ENCODE results near the gene WHRN.

DNA sequence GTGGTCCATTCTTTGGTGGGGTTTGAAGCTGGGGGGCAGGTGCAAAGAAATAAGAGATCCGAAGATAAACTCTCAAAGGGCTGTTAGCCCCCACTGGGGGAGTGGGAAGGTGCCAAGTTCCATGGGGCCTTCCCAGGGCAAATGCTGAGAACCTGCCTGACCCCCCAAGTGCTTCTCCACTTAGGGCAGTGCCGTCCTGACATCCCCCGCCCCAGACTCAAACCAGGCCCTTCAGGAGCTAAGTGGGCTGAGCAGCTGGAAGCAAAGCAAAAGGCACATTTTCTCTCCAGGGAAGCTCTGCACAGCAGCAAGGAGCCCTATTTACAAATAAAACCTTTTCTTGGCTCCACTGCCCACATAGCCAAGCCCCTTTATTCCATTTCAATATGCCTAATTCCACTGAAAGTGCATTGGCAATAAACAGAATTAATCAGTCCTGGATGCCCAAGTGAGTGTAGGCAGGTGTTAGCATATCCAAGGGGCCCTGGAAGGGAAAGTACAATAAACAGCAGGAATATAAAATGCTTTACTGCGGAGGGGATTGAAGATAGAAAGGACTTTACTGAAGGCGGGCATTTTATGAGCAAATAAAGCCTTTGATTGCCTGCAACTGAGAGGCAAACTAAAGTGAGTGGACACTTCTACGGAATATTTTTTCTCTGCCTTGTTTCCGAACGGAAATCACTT, 44.6 kb downstream of the WHRN start:
- TF ChIP-seq POLR2AphosphoS5 (IDR thresholded peaks at IDR 0.05; ENCODE audit: low read depth): no peak
- TF ChIP-seq, protein P1, sequence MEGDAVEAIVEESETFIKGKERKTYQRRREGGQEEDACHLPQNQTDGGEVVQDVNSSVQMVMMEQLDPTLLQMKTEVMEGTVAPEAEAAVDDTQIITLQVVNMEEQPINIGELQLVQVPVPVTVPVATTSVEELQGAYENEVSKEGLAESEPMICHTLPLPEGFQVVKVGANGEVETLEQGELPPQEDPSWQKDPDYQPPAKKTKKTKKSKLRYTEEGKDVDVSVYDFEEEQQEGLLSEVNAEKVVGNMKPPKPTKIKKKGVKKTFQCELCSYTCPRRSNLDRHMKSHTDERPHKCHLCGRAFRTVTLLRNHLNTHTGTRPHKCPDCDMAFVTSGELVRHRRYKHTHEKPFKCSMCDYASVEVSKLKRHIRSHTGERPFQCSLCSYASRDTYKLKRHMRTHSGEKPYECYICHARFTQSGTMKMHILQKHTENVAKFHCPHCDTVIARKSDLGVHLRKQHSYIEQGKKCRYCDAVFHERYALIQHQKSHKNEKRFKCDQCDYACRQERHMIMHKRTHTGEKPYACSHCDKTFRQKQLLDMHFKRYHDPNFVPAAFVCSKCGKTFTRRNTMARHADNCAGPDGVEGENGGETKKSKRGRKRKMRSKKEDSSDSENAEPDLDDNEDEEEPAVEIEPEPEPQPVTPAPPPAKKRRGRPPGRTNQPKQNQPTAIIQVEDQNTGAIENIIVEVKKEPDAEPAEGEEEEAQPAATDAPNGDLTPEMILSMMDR (IDR thresholded peaks at IDR 0.05; ENCODE audit: insufficient read depth, low read length): no peak
- TF ChIP-seq, protein P2, sequence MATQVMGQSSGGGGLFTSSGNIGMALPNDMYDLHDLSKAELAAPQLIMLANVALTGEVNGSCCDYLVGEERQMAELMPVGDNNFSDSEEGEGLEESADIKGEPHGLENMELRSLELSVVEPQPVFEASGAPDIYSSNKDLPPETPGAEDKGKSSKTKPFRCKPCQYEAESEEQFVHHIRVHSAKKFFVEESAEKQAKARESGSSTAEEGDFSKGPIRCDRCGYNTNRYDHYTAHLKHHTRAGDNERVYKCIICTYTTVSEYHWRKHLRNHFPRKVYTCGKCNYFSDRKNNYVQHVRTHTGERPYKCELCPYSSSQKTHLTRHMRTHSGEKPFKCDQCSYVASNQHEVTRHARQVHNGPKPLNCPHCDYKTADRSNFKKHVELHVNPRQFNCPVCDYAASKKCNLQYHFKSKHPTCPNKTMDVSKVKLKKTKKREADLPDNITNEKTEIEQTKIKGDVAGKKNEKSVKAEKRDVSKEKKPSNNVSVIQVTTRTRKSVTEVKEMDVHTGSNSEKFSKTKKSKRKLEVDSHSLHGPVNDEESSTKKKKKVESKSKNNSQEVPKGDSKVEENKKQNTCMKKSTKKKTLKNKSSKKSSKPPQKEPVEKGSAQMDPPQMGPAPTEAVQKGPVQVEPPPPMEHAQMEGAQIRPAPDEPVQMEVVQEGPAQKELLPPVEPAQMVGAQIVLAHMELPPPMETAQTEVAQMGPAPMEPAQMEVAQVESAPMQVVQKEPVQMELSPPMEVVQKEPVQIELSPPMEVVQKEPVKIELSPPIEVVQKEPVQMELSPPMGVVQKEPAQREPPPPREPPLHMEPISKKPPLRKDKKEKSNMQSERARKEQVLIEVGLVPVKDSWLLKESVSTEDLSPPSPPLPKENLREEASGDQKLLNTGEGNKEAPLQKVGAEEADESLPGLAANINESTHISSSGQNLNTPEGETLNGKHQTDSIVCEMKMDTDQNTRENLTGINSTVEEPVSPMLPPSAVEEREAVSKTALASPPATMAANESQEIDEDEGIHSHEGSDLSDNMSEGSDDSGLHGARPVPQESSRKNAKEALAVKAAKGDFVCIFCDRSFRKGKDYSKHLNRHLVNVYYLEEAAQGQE (IDR thresholded peaks at IDR 0.05; ENCODE audit: insufficient replicate concordance, low read depth): no peak
